Upper lobe of right lung (tissue), 1 donor: ENCODE measurements around the gene PIWIL4. TPM values are rescaled to one million over a fixed set of nuclear protein-coding genes. Genes with fewer than 3 reads are reported as not detected.
A peak's percentile ranks its signal among the peaks of the same experiment; 100 is the strongest.

ENCODE experiments used
- ATAC-seq: fragments of 200-7000 bp; cut with Tn5 transposase; one replicate; pipeline ENCODE4 v1.9.1; 2020; ENCODE audit warnings: mild to moderate bottlenecking, moderate library complexity
- DNase-seq: peaks from one replicate; pipeline ENCODE4 v3.0.0-alpha.2; 2020
- H3K27ac ChIP-seq: fragments of 200-600 bp; one replicate; pipeline ENCODE4 v1.8.0; 2022
- H3K27me3 ChIP-seq: fragments of 200-600 bp; one replicate; pipeline ENCODE4 v1.8.0; 2022; ENCODE audit warnings: mild to moderate bottlenecking
- H3K36me3 ChIP-seq: fragments of 200-600 bp; one replicate; pipeline ENCODE4 v1.8.0; 2022
- H3K4me1 ChIP-seq: fragments of 200-600 bp; one replicate; pipeline ENCODE4 v1.8.0; 2022
- H3K4me3 ChIP-seq: fragments of 200-600 bp; one replicate; pipeline ENCODE4 v1.8.0; 2022; ENCODE audit warnings: mild to moderate bottlenecking
- H3K9me3 ChIP-seq: fragments of 200-600 bp; one replicate; pipeline ENCODE4 v1.8.0; 2022
- CTCF ChIP-seq: fragments of 200-600 bp; IDR thresholded peaks from one replicate; pipeline ENCODE4 v1.8.0; 2022; ENCODE audit warnings: antibody characterized with exemption
- intact Hi-C: fragments of 100-400 bp; cut with DNase I; formaldehyde crosslinking; loops from one replicate; pipeline ENCODE4 v1.11.0; 2022
- total RNA-seq: library from RNA; stranded (reverse); fragmentation: NEBNext Ultra II Directional; extraction: Animal tissue kit (Norgen Biotek cat#: 25700); gene quantifications from one replicate; pipeline ENCODE4 v1.2.1, GENCODE V29; 2021
- donor health status: DM: no; HTN: yes; CAD: no; lungs with severe emphysema.

Gene PIWIL4
- total RNA-seq, 1 donor from 2014 or later = 2.9 TPM

- no peak for TF ChIP-seq CTCF
- DNase-seq = peak; percentile 70
- Histone ChIP-seq H3K9me3 (no peaks in the 10 kb centered on the region), H3K27ac (peak overlapping the region; percentile 99), H3K27me3 (no peaks in the 10 kb centered on the region), H3K4me1 (peaks cover 37% of the 10 kb centered on the region), H3K36me3 (no peaks in the 10 kb centered on the region), H3K4me3 (peak overlapping the region; percentile 75)
- peak; percentile 2 for ATAC-seq
- intact Hi-C loops = no loop called here
Measured at GRCh38 chr11:94544646-94545263, 22.4 kb upstream of the PIWIL4 start.

GRCh38 chr11:94545264-94546161, 21.7 kb upstream of the PIWIL4 start:
- Histone ChIP-seq H3K9me3 (no peaks in the 10 kb centered on the region), H3K27ac (no peak overlapping the region), H3K4me3 (peak overlapping the region; percentile 75), H3K4me1 (peaks cover 37% of the 10 kb centered on the region), H3K36me3 (no peaks in the 10 kb centered on the region), H3K27me3 (no peaks in the 10 kb centered on the region)
- ATAC-seq (no peak), DNase-seq (no peak)
- no peak for TF ChIP-seq CTCF
- intact Hi-C loops = no loop called here

- no peak for ATAC-seq
- Histone ChIP-seq H3K27ac (no peak overlapping the region), H3K4me1 (peaks cover 37% of the 10 kb centered on the region), H3K36me3 (no peaks in the 10 kb centered on the region), H3K27me3 (no peaks in the 10 kb centered on the region), H3K9me3 (no peaks in the 10 kb centered on the region), H3K4me3 (peak overlapping the region; percentile 75)
- DNase-seq = no peak
- TF ChIP-seq CTCF = no peak
- intact Hi-C loops = no loop called here
Measured at GRCh38 chr11:94546162-94546470, 21.1 kb upstream of the PIWIL4 start.

- peaks cover 37% of the 10 kb centered on the region for H3K4me1 ChIP-seq
- intact Hi-C loops = no loop called here
Measured at GRCh38 chr11:94546886-94547285, 20.3 kb upstream of the PIWIL4 start.

GRCh38 chr11:94549146-94549545, 18.0 kb upstream of the PIWIL4 start:
- H3K4me3 ChIP-seq = no peak overlapping the region

More at GRCh38 chr11:94546886-94547285, 20.3 kb upstream of the PIWIL4 start:
- DNase-seq (no peak), ATAC-seq (no peak)
- no peak for TF ChIP-seq CTCF
- Histone ChIP-seq H3K4me3 (no peak overlapping the region), H3K36me3 (no peaks in the 10 kb centered on the region), H3K27ac (no peak overlapping the region), H3K9me3 (no peaks in the 10 kb centered on the region), H3K27me3 (no peaks in the 10 kb centered on the region)

More at GRCh38 chr11:94549146-94549545, 18.0 kb upstream of the PIWIL4 start:
- Histone ChIP-seq H3K27me3 (no peaks in the 10 kb centered on the region), H3K9me3 (no peaks in the 10 kb centered on the region), H3K36me3 (no peaks in the 10 kb centered on the region), H3K27ac (no peak overlapping the region), H3K4me1 (peaks cover 32% of the 10 kb centered on the region)
- no peak for DNase-seq
- ATAC-seq = no peak
- intact Hi-C loops = no loop called here
- no peak for TF ChIP-seq CTCF
